Epithelial cell of esophagus (primary cell): ENCODE measurements around the gene ASPHD1.
"Not testable (repeated sequence)": the region's sequence is repeated elsewhere in the genome, so short reads cannot be mapped to it uniquely, and the experiment has no call there.

Experiments used
- DNase-seq: peaks from one replicate; pipeline ENCODE4 v3.0.0; 2010; ENCODE audit warnings: low read depth
- H3K4me3 ChIP-seq: 2 replicates; pipeline ENCODE4 v1.5.1; 2011; ENCODE audit warnings: mild to moderate bottlenecking, low read length, control low read depth
- TF ChIP-seq, protein P1 (sequence below): IDR thresholded peaks from 2 replicates; pipeline ENCODE4 v1.5.1; 2011; ENCODE audit warnings: low read depth, mild to moderate bottlenecking, low read length, control low read depth, inconsistent platforms; ENCODE audit not compliant: insufficient read depth; ENCODE audit errors: missing control alignments

The ASPHD1 gene

DNA sequence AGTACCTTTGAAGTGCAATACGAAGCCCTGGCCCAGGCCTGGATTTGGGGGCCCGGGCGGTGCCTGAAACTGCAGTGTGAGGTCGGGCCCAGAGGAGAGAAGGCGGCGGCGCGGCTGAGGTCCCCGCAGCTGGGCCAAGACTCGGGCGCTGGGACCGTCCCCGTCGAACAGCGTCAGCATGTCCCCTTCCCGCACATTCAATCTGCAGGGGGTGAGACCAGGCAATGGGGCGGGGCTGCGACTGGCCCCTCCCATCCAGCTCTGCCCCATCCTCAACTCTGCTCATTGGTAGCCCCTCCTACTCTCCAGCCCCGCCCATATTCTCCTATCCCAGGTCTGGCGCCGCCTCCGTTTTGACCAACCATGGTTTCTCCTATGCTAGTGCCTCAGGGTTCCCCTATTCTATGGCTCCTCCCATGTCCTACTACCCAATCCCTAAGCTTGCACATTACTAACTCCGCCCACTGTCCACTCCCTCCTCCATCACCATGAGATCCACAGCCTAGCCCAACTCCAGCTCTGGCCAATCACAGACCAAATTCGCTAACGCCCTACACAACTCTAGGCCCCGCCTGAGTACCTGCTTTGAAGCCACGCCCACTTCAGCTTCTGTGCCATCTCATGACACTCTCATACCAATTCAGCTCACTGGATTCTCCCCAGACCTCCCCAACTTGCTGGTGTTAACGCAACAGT is 22.9 kb upstream of the ASPHD1 start:
- H3K4me3 ChIP-seq: no peak overlapping the region
- DNase-seq: peak; percentile 80
- TF ChIP-seq, protein P1, sequence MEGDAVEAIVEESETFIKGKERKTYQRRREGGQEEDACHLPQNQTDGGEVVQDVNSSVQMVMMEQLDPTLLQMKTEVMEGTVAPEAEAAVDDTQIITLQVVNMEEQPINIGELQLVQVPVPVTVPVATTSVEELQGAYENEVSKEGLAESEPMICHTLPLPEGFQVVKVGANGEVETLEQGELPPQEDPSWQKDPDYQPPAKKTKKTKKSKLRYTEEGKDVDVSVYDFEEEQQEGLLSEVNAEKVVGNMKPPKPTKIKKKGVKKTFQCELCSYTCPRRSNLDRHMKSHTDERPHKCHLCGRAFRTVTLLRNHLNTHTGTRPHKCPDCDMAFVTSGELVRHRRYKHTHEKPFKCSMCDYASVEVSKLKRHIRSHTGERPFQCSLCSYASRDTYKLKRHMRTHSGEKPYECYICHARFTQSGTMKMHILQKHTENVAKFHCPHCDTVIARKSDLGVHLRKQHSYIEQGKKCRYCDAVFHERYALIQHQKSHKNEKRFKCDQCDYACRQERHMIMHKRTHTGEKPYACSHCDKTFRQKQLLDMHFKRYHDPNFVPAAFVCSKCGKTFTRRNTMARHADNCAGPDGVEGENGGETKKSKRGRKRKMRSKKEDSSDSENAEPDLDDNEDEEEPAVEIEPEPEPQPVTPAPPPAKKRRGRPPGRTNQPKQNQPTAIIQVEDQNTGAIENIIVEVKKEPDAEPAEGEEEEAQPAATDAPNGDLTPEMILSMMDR: no peak

DNA sequence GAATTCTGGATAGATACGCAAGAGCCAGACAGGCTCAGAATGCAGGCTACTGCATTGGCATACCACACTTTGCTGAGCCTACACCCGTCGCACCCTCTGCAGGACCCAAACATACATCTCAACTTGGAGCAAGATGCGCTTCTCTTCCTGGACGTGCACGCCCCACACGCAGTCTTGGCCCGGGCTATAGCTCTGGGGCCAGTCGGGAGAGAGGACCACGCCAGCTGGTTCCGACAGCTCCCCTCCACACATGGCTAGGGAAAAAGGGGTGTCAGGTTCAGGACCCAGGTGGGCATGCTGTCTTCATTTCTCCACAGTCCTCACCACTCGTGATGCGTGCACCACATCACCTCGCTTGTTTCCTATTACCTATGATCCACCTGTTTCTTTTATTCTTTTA is 22.1 kb upstream of the ASPHD1 start:
- DNase-seq: no peak
- TF ChIP-seq, protein P1: no peak
- no peak overlapping the region for H3K4me3 ChIP-seq

DNA sequence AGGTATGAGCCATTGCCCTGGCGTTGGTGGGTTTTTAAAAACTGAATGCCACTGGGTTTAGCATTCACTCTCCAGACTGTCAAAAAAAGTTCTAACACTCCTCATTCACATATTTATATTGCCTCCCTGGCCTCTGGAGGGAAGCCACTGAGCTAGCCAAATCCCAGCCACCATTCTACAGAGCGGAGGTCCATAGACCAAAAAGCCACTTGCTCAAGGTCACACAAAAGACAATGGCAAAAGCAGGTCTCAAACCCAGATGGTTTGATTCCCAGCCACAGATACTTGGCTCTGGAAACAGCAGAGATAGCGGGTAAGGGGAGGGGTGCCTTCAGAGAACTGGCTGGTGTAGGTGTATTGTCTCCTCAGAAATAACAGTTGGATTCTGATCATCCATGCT is 19.2 kb upstream of the ASPHD1 start:
- TF ChIP-seq, protein P1: no peak
- DNase-seq: no peak
- H3K4me3 ChIP-seq: no peak overlapping the region

DNA sequence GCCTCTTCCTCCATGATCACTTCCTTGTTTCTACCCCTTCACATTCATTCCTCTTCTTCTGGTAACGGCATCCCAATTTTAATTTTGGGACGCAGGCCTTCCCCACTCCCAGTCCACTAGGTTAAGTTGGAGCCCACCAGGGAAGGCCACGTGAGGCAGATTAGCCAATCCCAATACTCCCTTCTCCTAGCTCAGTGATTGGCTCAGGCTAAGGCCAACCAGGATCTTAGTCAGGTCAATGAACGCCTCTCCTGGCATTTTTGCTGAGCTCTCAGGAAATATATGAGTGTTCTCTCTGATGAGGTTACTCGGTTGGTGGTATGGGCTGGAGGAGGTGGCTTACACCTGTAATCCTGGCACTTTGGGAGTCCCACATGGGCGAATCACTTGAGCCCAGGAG is 16.3 kb upstream of the ASPHD1 start:
- DNase-seq: no peak
- no peak overlapping the region for H3K4me3 ChIP-seq
- TF ChIP-seq, protein P1: no peak

DNA sequence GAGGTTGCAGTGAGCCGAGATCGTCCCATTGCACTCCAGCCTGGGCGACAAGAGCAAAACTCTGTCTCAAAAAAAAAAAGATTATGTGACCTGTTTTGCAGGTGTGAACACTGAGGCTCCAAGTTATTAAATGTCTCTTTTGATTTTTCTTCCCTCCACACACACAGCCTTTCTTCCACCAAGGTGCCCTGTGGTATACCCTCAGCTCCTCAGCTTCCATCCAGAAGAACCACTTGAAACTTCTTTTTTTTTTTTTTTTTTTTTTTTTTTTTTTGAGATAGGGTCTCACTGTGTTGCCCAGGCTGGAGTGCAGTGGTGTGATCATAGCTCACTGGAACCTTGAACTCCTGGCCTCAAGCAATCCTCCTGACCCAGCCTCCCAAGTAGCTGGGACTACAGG is 10.9 kb upstream of the ASPHD1 start:
- not testable (repeated sequence) for DNase-seq

DNA sequence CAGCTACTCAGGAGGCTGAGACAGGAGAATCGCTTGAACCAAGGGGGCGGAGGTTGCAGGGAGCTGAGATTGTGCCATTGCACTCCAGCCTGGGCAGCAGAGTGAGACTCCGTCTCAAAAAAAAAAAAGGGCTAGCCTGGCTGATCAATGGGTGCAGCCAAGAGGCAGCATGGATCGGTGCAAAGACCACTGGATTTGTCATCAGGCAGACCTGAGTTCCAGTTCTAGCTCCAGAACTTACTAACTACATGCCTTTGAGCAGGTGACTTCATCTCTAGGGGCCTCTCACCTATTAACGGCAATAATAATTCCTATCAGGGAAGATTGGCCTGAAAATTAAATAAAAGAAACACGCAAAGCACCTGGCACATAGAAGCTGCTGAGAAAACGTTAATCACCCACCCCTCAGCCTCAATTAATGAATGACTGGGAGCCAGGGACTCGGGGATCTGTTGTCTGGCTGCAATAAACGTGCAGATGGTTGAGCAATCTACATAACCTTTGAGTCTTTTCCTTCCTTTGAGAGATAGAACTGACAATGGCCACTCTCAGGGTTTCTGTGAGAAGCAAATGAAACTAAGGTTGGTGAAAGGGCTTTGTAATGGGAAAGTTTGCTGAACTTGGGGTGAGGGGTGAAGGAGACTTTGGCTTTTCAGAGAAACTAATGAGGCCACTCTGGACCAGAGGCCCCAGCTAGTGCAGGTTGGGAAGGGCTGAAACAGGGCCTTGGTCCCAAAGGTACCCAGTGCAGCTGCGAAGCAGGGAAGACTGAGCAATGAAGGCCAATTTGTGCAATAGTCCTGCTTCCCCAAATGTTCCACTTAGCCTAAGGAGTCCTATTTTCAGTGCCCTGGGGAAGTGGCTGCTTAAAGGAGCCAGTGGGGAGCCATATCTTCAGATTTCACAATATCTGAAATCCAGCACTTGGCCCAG is 8.5 kb upstream of the ASPHD1 start:
- no peak for DNase-seq
- TF ChIP-seq, protein P1: no peak

More for the DNA sequence above, 10.9 kb upstream of the ASPHD1 start:
- not testable (repeated sequence) for H3K4me3 ChIP-seq

DNA sequence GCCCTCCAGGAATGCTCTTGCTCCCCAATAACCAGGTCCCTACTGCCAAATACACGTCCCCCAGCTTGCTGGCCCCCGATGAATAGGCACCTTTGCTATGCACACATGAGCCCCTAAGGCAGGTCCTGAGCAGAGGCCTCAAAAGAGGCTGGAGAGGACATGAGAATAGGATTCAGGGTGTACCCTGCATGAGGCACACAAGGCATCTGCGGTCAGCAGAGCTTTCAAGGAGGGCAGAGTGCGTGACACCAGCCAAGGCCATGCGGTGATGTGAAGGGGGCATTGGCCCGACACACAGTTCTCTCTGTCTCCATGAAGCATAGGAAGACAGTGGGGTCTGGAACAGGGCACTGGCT is 7.9 kb upstream of the ASPHD1 start:
- TF ChIP-seq, protein P1: no peak
- no peak overlapping the region for H3K4me3 ChIP-seq
- no peak for DNase-seq

More for the DNA sequence above, 8.5 kb upstream of the ASPHD1 start:
- no peak overlapping the region for H3K4me3 ChIP-seq
